Lower leg skin (tissue), 4 donors: ENCODE data around the gene TREH. TPM values are rescaled to one million over a fixed set of nuclear protein-coding genes. Genes with fewer than 3 reads are reported as not detected.

Source experiments
- DNase-seq, 2 donors: peaks; one replicate each; pipeline ENCODE4 v3.0.0-alpha.2; 2019; ENCODE audit warnings: low spot score in 2 of 2
- H3K4me3 ChIP-seq: fragments of 200-600 bp; sonication (generic); 2 replicates; pipeline ENCODE4 v1.5.1; 2017; ENCODE audit warnings: mild to moderate bottlenecking, low read depth; ENCODE audit not compliant: poor library complexity, severe bottlenecking
- CTCF ChIP-seq, 3 donors: fragments of 450-650 bp; IDR thresholded peaks; one replicate each; pipeline ENCODE4 v1.5.1; 2016; ENCODE audit warnings: antibody characterized with exemption in 3 of 3, mild to moderate bottlenecking in 3 of 3, moderate library complexity in 2 of 3
- POLR2A ChIP-seq, 2 donors: fragments of 450-650 bp; IDR thresholded peaks; one replicate each; pipeline ENCODE4 v1.6.1; 2016 to 2017; ENCODE audit warnings: antibody characterized with exemption in 2 of 2, mild to moderate bottlenecking in 1 of 2, moderate library complexity in 1 of 2
- WGBS, 2 donors: methylation state at CpG; one replicate each; pipeline ENCODE4 v1.1.5; 2018; 5-methylcytosine and 5-hydroxymethylcytosine counted together
- intact Hi-C: fragments of 100-400 bp; cut with DNase I; formaldehyde crosslinking; loops from one replicate; pipeline ENCODE4 v1.15.0; 2023; ENCODE audit warnings: low total_unique reads
- total RNA-seq, 4 donors: library from RNA; depleted of rRNA; stranded (reverse); fragments of >200 nt; gene quantifications; one replicate each; pipeline ENCODE4 v1.1.0, GENCODE V29; 2016

TREH gene
- total RNA-seq, 4 donors from 2014 or later: not detected

- TF ChIP-seq CTCF (IDR thresholded peaks at IDR 0.05): no peak
- intact Hi-C loops: no loop called here
- DNase-seq: no peak
- WGBS, 2 donors: 71 to 75% methylated on average over 2 of the region's 2 CpGs
- H3K4me3 ChIP-seq: no peak overlapping the region
These were observed 9.4 kb downstream of the TREH start for GRCh38 chr11:118670063-118670462.

GRCh38 chr11:118666371-118666770 is 13.1 kb downstream of the TREH start:
- 85 to 86% methylated on average over 5 of the region's 5 CpGs for whole genome bisulfite sequencing, 2 donors
- no peak overlapping the region for H3K4me3 ChIP-seq
- DNase-seq: peak in 1 of 2 donors; percentile 48
- TF ChIP-seq POLR2A (IDR thresholded peaks at IDR 0.05): no peak
- no peak for TF ChIP-seq CTCF (IDR thresholded peaks at IDR 0.05)
- intact Hi-C loops: no loop called here

GRCh38 chr11:118663902-118664301 is 15.5 kb downstream of the TREH start:
- intact Hi-C loops: no loop called here
- DNase-seq: no peak
- 71 to 80% methylated on average over 3 of the region's 3 CpGs for WGBS, 2 donors
- TF ChIP-seq CTCF (IDR thresholded peaks at IDR 0.05) (no peak), POLR2A (IDR thresholded peaks at IDR 0.05) (no peak)
- H3K4me3 ChIP-seq: no peak overlapping the region

GRCh38 chr11:118663381-118663780 is 16.1 kb downstream of the TREH start:
- intact Hi-C loops: no loop called here
- DNase-seq: peak in 1 of 2 donors; percentile 54
- no peak for TF ChIP-seq CTCF (IDR thresholded peaks at IDR 0.05)
- no peak for TF ChIP-seq POLR2A (IDR thresholded peaks at IDR 0.05)
- H3K4me3 ChIP-seq: no peak overlapping the region
- WGBS, 2 donors: 93 to 94% methylated on average over 4 of the region's 4 CpGs

- peak in 1 of 2 donors; percentile 70 for DNase-seq
- no peak for TF ChIP-seq POLR2A (IDR thresholded peaks at IDR 0.05)
- TF ChIP-seq CTCF (IDR thresholded peaks at IDR 0.05): no peak
- intact Hi-C loops: no loop called here
- H3K4me3 ChIP-seq: no peak overlapping the region
- 68 to 78% methylated on average over 8 of the region's 8 CpGs for WGBS, 2 donors
These were observed 16.8 kb downstream of the TREH start for GRCh38 chr11:118662401-118663271.
